ENCODE data around the gene OST4. TPM values are rescaled to one million over a fixed set of nuclear protein-coding genes. Genes with fewer than 3 reads are reported as not detected.

The OST4 gene
- total RNA-seq, 1 experiment from 2014 or later, result 127 TPM

DNA sequence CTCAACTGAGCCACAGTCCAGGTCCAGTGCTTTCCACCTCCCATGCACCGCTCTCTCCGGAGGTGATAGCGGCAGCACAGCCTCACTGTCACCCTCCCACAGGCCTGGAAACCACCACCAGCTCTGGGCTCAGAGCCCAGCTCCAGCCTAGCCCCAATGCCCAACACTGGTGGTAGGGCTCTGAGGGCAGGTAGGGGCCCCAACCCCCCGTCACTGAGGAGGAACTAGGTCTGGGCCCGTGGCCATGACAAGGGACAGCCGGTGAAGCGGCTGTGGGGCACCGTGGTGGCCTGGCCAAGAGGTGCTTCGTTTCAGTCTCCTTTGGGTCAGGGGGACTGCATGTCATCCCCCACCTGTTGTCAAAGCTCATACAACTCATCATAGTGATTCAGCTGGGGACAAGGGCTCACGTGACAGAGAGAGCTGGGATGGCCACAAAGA lies 44.2 kb downstream of the OST4 start:
- DNase-seq (ENCODE audit: low spot score), result no peak

DNA sequence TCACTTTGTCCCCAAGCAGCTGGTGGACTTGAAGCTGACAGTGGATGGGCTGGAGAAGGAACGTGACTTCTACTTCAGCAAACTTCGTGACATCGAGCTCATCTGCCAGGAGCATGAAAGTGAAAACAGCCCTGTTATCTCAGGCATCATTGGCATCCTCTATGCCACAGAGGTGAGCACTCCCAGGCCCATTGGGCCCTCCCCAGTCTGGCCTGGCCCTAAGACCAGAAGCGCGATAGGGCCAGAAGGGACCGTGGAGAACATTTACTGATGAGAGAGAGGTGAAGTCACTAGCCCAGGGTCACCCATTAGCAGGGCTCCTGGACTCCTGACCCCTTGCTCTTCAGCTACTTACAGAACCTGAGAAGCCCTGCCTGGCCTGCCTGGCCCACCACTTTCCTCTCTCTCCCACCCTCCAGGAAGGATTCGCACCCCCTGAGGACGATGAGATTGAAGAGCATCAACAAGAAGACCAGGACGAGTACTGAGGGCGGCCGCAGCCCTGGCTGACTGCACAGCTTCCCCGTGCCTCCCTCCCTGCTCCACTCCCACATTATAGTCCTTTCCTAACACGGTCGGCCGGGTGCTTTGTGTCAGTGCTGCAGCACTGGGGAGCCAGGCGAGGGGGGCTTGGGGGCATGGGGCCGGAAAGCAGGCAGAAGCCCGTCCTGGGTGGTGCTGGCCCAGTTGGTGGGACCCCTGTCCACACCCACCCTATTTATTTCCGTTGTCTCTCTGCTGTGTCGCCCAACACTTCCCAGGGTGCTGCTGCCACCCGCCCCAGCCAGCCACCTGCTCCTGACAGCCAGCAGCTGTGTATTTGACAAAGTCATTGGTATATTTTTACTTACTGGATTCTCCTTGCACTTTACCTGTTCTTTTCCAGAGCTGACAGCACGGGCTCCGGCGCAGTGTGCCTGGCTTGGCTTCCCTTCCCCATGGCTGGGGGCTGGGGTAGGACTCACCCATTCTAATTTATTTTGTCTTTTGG lies 45.3 kb downstream of the OST4 start:
- no peak for DNase-seq (ENCODE audit: low spot score)

DNA sequence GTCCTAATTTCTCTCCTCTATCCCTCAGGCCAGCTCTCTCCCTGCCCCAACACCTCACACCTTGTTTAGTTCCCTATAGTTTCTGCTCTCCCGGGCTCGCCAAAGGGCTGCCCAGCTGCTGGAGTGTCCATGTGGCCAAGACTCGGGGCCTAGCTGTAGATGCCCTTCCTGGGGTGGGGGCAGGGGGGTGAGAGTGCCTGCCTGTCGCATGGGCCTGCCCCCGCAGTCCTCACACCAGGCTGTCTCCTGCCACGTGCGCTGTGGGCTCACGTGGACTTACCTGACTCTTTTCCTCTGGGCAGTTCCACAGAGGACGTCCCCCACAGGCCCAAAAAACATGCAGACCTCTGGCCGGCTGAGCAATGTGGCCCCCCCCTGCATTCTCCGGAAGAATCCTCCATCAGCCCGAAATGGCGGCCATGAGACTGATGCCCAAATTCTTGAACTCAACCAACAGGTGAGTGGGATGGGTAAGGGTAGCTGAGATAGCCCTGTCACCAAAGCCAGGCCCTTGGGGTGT lies 46.1 kb downstream of the OST4 start:
- no peak for DNase-seq (ENCODE audit: low spot score)

DNA sequence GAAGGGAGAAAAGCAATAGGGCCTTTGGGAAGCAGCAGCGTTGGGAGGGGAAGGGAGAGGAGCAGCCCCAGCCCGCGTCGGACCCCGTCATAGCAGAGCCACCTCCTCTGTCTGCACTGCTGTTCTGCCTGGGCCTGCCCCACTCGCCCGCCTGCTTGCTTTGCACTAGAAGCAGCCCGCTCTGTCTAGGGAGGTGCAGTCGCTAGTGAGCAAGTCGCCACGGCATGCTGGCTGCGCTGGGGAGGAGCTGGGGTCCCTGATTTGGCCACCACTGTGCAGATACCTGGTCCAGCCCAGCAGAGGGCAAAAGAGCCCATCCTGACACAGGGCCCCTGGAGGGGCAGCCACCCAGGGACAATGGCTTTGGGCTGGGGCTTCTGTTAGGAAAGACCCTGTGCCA lies 46.6 kb downstream of the OST4 start:
- DNase-seq (ENCODE audit: low spot score), result no peak

DNA sequence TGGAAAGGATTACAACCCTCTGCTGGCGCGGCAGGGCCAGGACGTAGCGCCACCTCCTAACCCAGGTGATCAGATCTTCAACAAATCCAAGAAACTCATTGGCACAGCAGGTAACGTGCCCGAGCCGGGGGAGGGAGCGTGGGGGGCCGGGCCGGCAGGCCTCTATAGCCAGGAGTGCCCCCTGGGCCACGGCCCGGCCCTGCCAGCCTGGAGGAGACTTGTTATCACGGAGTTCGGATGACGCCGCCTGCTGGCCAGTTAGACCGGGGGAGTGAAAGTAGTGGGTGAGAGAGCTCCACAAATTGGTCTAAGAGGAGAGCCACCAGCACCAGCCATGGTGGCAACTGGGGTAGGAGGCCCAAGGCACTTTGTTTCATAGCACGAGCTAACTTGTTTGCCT lies 47.3 kb downstream of the OST4 start:
- DNase-seq (ENCODE audit: low spot score), result no peak

DNA sequence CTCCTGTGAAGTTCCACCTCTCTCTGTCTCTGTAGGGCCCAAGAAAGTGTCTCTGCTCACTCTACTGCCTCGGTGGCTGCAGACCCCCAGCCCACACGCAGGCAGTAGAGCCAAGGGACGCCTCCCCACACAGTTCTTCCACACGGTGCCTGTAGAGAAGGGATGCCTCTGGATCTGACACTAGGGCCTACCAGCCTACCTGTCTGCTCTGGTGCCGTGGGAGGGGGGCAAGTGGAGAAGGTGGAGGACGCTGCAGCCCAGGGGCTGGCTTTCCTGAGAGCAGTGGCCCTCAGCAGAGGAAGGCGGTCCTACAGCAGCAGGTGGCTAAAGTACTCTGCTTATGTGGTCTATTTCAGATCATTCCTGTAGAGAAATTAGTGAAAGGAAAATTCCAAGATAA lies 47.7 kb downstream of the OST4 start:
- DNase-seq (ENCODE audit: low spot score), result no peak

DNA sequence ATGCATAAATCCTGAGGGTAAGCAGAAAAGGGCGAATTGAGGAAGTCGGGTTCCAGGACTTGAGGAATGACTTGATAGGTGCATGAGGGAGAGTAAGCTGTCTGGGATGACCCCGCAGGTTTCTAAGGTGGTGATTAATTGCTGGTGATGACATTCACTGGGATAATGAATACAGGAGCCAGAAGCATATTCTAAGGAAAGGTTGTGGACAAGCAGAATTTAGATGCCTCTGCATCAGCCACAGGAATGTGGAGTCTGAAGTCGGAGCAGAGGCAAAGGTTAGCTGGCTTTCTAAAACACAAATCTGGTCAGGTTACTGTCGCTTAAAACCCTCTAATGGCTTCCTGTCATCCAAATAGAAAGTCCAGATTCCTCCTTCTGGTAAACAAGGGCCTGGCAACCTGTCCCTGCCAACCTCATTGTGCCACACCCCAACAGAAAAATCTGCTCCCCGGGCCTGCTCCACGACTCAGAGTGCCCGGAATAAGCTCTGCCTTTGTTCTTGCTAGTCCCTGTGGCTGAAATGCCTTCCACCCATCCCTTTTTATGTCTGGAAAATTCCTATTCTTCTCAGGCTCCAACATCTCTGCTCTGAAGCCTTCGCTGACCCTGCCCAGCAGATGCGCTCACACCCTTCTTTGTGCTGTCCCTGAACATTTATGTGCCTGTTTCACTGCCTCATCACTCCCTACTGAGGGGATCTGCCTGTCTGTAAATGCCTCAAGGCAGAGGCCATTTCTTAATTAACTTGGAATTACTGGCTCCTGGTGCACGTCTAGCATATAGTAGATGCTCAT lies 50.0 kb downstream of the OST4 start:
- DNase-seq (ENCODE audit: low spot score), result peak; percentile 59

Other genes starting within 250 kb of the OST4 start
- gene DPYSL5, start 223.5 kb downstream of the OST4 start, total RNA-seq (2014; rRNA removed; shearing (Covaris generic)), result not detected in 2 replicates
- 6.9 and 7.4 TPM in 2 replicates for gene MAPRE3, start 101.0 kb downstream of the OST4 start, total RNA-seq (2014; rRNA removed; shearing (Covaris generic))
- 35.6 and 42.0 TPM in 2 replicates for gene TMEM214, start 38.7 kb downstream of the OST4 start, total RNA-seq (2014; rRNA removed; shearing (Covaris generic))
- 28.1 and 34.5 TPM in 2 replicates for gene AGBL5, start 20.0 kb downstream of the OST4 start, total RNA-seq (2014; rRNA removed; shearing (Covaris generic))
- 0.65 and 1.1 TPM in 2 replicates for gene EMILIN1, start 7.0 kb upstream of the OST4 start, total RNA-seq (2014; rRNA removed; shearing (Covaris generic))
- 4.1 and 4.2 TPM in 2 replicates for gene KHK, start 15.1 kb upstream of the OST4 start, total RNA-seq (2014; rRNA removed; shearing (Covaris generic))
- 38.2 and 42.0 TPM in 2 replicates for gene CGREF1, start 47.5 kb upstream of the OST4 start, total RNA-seq (2014; rRNA removed; shearing (Covaris generic))
- gene ABHD1, start 52.2 kb upstream of the OST4 start, total RNA-seq (2014; rRNA removed; shearing (Covaris generic)), result not detected in 2 replicates
- 84.6 and 96.2 TPM in 2 replicates for gene PREB, start 63.0 kb upstream of the OST4 start, total RNA-seq (2014; rRNA removed; shearing (Covaris generic))
- gene PRR30, start 67.8 kb upstream of the OST4 start, total RNA-seq (2014; rRNA removed; shearing (Covaris generic)), result not detected in 2 replicates
- gene TCF23, start 77.3 kb upstream of the OST4 start, total RNA-seq (2014; rRNA removed; shearing (Covaris generic)), result not detected in 2 replicates
- gene ATRAID, start 140.4 kb upstream of the OST4 start, total RNA-seq (2014; rRNA removed; shearing (Covaris generic)), result 75.0 and 86.6 TPM in 2 replicates
- gene SLC5A6, start 140.6 kb upstream of the OST4 start, total RNA-seq (2014; rRNA removed; shearing (Covaris generic)), result 48.8 and 55.0 TPM in 2 replicates
- 78.5 and 88.5 TPM in 2 replicates for gene CAD, start 145.7 kb upstream of the OST4 start, total RNA-seq (2014; rRNA removed; shearing (Covaris generic))
- not detected in 2 replicates for gene SLC30A3, start 191.4 kb upstream of the OST4 start, total RNA-seq (2014; rRNA removed; shearing (Covaris generic))
- not detected in 2 replicates for gene DNAJC5G, start 203.8 kb upstream of the OST4 start, total RNA-seq (2014; rRNA removed; shearing (Covaris generic))
- gene TRIM54, start 210.8 kb upstream of the OST4 start, total RNA-seq (2014; rRNA removed; shearing (Covaris generic)), result 5.8 and 7.1 TPM in 2 replicates
- 4.9 and 5.6 TPM in 2 replicates for gene UCN, start 236.8 kb upstream of the OST4 start, total RNA-seq (2014; rRNA removed; shearing (Covaris generic))

Data from HT-29 (cell line).